ACC112 (cell line): ENCODE data around the gene ZBTB9.

Experiments used
- H2AFZ ChIP-seq: fragments of 200-600 bp; sonication (generic); one replicate; pipeline ENCODE4 v1.6.0; 2017; ENCODE audit warnings: antibody characterized with exemption, low read length; ENCODE audit not compliant: unreplicated experiment
- H3K27ac ChIP-seq: fragments of 200-600 bp; sonication (generic); 2 replicates; pipeline ENCODE4 v1.5.1; 2014; ENCODE audit warnings: low read depth, mild to moderate bottlenecking, antibody characterized with exemption, low read length, moderate library complexity
- H3K27me3 ChIP-seq: fragments of 200-600 bp; sonication (generic); 2 replicates; pipeline ENCODE4 v1.6.1; 2014; ENCODE audit warnings: mild to moderate bottlenecking, antibody characterized with exemption, low read length, moderate library complexity, mixed read lengths; ENCODE audit not compliant: insufficient read depth
- H3K36me3 ChIP-seq: fragments of 200-600 bp; sonication (generic); 2 replicates; pipeline ENCODE4 v1.6.1; 2016; ENCODE audit warnings: mild to moderate bottlenecking, antibody characterized with exemption, low read length, moderate library complexity, mixed read lengths; ENCODE audit not compliant: insufficient read depth
- H3K4me1 ChIP-seq: fragments of 200-600 bp; sonication (generic); one replicate; pipeline ENCODE4 v1.6.1; 2016; ENCODE audit warnings: low read length, mixed read lengths; ENCODE audit not compliant: insufficient read depth, unreplicated experiment, control insufficient read depth
- H3K4me3 ChIP-seq: fragments of 200-600 bp; sonication (generic); 2 replicates; pipeline ENCODE4 v1.5.1; 2014; ENCODE audit warnings: mild to moderate bottlenecking, low read depth, low read length
- H3K79me2 ChIP-seq: fragments of 200-600 bp; sonication (generic); one replicate; pipeline ENCODE4 v1.6.0; 2016; ENCODE audit warnings: low read length; ENCODE audit not compliant: control insufficient read depth, unreplicated experiment, insufficient read depth

The ZBTB9 gene

GRCh38 chr6:33428224-33428965, 26.0 kb upstream of the ZBTB9 start:
- Histone ChIP-seq H3K4me1 (peaks cover 42% of the 10 kb centered on the region), H3K27ac (no peak overlapping the region), H3K27me3 (no peaks in the 10 kb centered on the region), H3K4me3 (peak overlapping the region; percentile 74), H3K36me3 (no peaks in the 10 kb centered on the region; the same call in 1 of the 2 replicates), H2AFZ (no peak overlapping the region), H3K79me2 (peaks cover 19% of the 10 kb centered on the region)

DNA sequence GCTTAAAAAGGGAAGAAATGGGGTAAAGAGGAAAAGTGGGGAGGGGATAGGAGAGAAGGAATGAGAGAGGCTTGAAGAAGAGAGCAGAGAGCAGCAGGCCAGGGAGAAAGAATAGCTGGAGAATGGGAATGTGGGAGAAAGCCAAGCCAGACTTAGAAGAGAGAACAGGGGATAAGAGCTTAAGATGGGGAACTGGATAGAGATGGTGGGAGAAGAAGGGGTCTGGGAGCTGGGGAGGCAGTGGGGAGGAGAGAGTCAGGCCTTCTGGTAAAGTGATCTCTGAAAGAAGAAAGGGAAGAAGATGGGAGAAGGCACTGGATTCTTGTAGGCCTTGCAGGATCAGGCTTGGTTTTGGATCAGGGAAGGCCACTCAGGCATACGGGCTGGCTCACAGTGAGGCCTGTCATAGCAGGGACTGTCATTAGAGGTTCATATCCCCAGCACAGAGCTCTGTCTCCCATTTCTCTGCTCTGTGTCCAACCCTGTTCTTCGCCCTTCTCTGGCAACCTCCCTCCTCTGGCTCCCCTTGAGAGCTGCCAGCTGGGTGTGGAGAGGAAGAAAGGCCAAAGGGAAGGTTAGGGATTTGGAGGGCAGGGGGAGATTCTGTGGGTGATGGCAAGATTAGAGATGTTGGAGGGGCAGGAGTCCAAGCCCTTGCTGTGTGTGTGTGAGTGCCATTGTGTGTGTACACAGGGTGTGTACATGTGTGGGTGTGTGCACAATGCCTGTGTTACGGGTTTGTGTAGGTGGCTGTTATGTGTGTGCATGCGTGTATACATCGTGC, 25.2 kb upstream of the ZBTB9 start:
- Histone ChIP-seq H3K4me3 (peak overlapping the region; percentile 74), H3K27me3 (no peaks in the 10 kb centered on the region)

DNA sequence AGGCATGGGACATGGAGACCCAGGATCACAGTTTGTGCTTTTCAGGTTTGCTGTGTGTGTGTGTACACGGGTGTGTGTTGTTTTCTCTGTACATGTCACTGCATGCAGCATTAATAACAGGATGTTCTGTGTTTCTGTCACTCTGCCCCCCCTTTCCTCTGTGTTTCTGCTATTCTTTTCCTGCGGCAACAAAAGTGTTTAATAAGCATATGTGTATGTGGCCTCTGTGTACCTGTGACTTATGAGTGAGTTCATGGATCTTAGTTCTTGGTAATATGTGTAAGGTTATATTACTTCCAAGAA, 24.7 kb upstream of the ZBTB9 start:
- Histone ChIP-seq H3K4me3 (no peak overlapping the region), H3K4me1 (peaks cover 38% of the 10 kb centered on the region), H2AFZ (no peak overlapping the region), H3K79me2 (peaks cover 19% of the 10 kb centered on the region), H3K27ac (no peak overlapping the region), H3K36me3 (no peaks in the 10 kb centered on the region), H3K27me3 (no peaks in the 10 kb centered on the region)

More for the DNA sequence above, 25.2 kb upstream of the ZBTB9 start:
- no peaks in the 10 kb centered on the region for H3K36me3 ChIP-seq
- no peak overlapping the region for H3K27ac ChIP-seq
- peaks cover 19% of the 10 kb centered on the region for H3K79me2 ChIP-seq
- H3K4me1 ChIP-seq: peaks cover 42% of the 10 kb centered on the region
- H2AFZ ChIP-seq: no peak overlapping the region

DNA sequence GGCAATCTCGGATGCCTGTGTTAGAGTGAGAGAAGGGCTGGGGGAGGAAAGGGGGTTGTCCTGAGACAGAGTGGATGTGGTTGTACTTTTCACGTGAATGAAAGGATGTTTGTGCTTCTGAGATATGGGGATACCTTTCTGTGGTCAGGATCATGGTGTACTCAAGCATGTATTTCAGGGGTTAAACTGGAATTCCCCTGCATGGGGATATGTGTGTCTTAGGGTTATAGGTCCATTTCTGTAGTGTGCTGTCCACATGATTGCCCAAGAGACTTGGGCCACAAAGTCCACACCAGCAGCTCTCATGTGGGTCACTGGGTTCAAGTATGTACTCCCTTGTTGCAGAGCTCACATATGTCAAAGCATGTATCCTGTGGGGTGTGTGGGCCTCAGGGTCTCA, 24.0 kb upstream of the ZBTB9 start:
- Histone ChIP-seq H3K27ac (no peak overlapping the region), H2AFZ (no peak overlapping the region), H3K4me3 (no peak overlapping the region), H3K79me2 (peaks cover 19% of the 10 kb centered on the region), H3K27me3 (no peaks in the 10 kb centered on the region), H3K4me1 (peaks cover 32% of the 10 kb centered on the region), H3K36me3 (no peaks in the 10 kb centered on the region)

GRCh38 chr6:33430991-33431879, 23.1 kb upstream of the ZBTB9 start:
- no peaks in the 10 kb centered on the region for H3K27me3 ChIP-seq
- H3K36me3 ChIP-seq: 0 out of 2 replicates have a peak, but pooled peaks cover 3% of the 10 kb centered on the region
- H2AFZ ChIP-seq: no peak overlapping the region
- H3K4me3 ChIP-seq: no peak overlapping the region
- no peak overlapping the region for H3K27ac ChIP-seq
- peaks cover 19% of the 10 kb centered on the region for H3K79me2 ChIP-seq
- H3K4me1 ChIP-seq: peaks cover 32% of the 10 kb centered on the region

DNA sequence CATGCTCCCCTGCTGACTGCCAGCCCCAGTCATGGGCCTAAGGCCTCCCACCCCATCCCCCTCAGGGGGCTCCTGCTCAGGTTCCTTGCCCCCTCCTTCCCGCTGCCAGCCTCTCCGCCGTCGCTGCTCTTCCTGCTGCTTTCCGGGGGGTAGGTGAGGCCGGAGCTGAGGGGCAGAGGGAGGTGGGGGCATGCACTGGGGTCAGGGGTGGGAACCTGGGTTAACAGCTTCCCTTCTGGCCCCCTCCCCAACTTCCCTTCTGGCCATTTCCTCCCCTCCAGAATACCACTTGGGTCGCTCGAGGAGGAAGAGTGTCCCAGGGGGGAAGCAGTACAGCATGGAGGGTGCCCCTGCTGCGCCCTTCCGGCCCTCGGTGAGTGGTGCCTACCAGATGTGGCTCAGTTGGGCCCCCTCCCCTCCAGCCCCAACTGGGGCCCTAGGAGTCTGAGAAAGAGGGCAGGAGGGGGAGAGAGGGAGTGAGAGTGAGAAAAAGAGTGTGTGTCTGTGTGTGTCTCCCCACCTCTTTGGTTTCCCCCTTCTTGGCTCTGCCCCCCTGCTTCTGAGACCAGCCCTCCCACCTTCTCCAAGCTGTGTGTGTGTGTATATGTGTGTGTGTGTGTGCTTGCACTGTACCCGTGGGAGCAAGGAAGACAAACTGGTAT, 22.4 kb upstream of the ZBTB9 start:
- no peak overlapping the region for H2AFZ ChIP-seq
- H3K36me3 ChIP-seq: peaks cover 9% of the 10 kb centered on the region; the same call in 1 of the 2 replicates
- H3K4me3 ChIP-seq: no peak overlapping the region
- H3K27me3 ChIP-seq: no peaks in the 10 kb centered on the region
- H3K27ac ChIP-seq: no peak overlapping the region
- peaks cover 32% of the 10 kb centered on the region for H3K4me1 ChIP-seq
- peaks cover 17% of the 10 kb centered on the region for H3K79me2 ChIP-seq

GRCh38 chr6:33432546-33432945, 21.8 kb upstream of the ZBTB9 start:
- Histone ChIP-seq H3K27ac (no peak overlapping the region), H3K79me2 (peaks cover 13% of the 10 kb centered on the region), H3K4me3 (no peak overlapping the region), H3K36me3 (peaks cover 11% of the 10 kb centered on the region; the same call in 1 of the 2 replicates), H3K4me1 (peaks cover 27% of the 10 kb centered on the region), H3K27me3 (no peaks in the 10 kb centered on the region), H2AFZ (no peak overlapping the region)

DNA sequence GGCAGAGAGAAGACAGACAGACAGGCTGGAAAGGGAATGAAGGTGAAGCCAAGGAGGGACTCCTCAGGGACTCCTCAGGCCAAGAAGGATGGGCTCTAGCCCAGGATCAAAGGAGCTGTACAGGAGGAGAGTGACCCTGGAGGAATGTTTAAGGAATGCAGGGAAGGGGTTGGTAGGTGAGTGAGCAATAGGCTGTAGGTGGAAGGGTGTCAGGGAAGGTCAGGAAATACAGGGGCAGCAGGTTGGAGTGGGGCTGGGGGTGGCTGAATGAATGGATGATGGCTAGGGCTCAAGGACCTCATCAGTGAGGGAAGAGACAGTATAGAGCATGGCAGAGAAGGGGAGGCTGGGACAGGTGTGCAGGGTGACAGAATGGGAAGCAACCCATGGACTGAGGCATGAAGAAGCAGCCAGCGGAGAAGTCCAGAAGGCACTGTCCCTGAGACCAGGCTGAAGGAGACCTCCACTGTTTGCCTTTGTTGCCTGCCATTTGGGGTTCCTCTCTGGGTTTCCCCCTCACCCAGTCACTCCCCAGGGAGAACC, 21.3 kb upstream of the ZBTB9 start:
- H3K36me3 ChIP-seq: peaks cover 12% of the 10 kb centered on the region; the same call in 1 of the 2 replicates
- H3K27me3 ChIP-seq: no peaks in the 10 kb centered on the region
- peaks cover 27% of the 10 kb centered on the region for H3K4me1 ChIP-seq
- no peak overlapping the region for H2AFZ ChIP-seq
- H3K4me3 ChIP-seq: no peak overlapping the region
- H3K79me2 ChIP-seq: peaks cover 13% of the 10 kb centered on the region
- H3K27ac ChIP-seq: no peak overlapping the region

- H3K4me1 ChIP-seq: peaks cover 21% of the 10 kb centered on the region
- no peak overlapping the region for H3K27ac ChIP-seq
- H3K36me3 ChIP-seq: peaks cover 18% of the 10 kb centered on the region; the same call in 1 of the 2 replicates
- no peak overlapping the region for H2AFZ ChIP-seq
- H3K79me2 ChIP-seq: peaks cover 11% of the 10 kb centered on the region
- H3K4me3 ChIP-seq: no peak overlapping the region
- no peaks in the 10 kb centered on the region for H3K27me3 ChIP-seq
These were observed 20.7 kb upstream of the ZBTB9 start for GRCh38 chr6:33433544-33434191.
